Esophagus muscularis mucosa (tissue), 4 donors: ENCODE measurements around the gene BMP6. TPM values are rescaled to one million over a fixed set of nuclear protein-coding genes. Genes with fewer than 3 reads are reported as not detected.

Source experiments
- DNase-seq: peaks from one replicate; pipeline ENCODE4 v3.0.0-alpha.2; 2017; ENCODE audit errors: extremely low spot score
- H3K27ac ChIP-seq, 4 donors: fragments of 200-600 bp; sonication (generic); replicated peaks in 1 of 4; 1 replicate in 3 of 4; 2 replicates in 1 of 4; pipeline ENCODE4 v1.5.1; 2016 to 2019; ENCODE audit warnings: mild to moderate bottlenecking in 1 of 4
- H3K27me3 ChIP-seq, 4 donors: fragments of 200-600 bp; sonication (generic); one replicate each; pipeline versions ENCODE4 v1.5.1 to v1.6.0; 2016 to 2019
- H3K36me3 ChIP-seq, 4 donors: fragments of 200-600 bp; sonication (generic); one replicate each; pipeline ENCODE4 v1.5.1; 2016 to 2019
- H3K4me1 ChIP-seq, 4 donors: fragments of 200-600 bp; sonication (generic); one replicate each; pipeline ENCODE4 v1.5.1; 2016 to 2019
- H3K4me3 ChIP-seq, 4 donors: fragments of 200-600 bp; sonication (generic); 1 replicate in 2 of 4; 2 replicates in 2 of 4; pipeline ENCODE4 v1.5.1; 2016 to 2019; ENCODE audit warnings: mild to moderate bottlenecking in 4 of 4, moderate library complexity in 1 of 4
- H3K9me3 ChIP-seq, 4 donors: fragments of 200-600 bp; sonication (generic); 1 replicate in 3 of 4; 2 replicates in 1 of 4; pipeline ENCODE4 v1.5.1; 2016 to 2019
- EP300 ChIP-seq: sonication (generic); formaldehyde crosslinking; IDR thresholded peaks from one replicate; pipeline ENCODE4 v1.6.1; 2017; ENCODE audit warnings: antibody characterized with exemption
- POLR2A ChIP-seq: fragments of 450-650 bp; IDR thresholded peaks from one replicate; pipeline ENCODE4 v1.6.1; 2017; ENCODE audit warnings: antibody characterized with exemption, moderate library complexity, mild to moderate bottlenecking, low read depth
- POLR2AphosphoS5 ChIP-seq, 2 donors: sonication (generic); formaldehyde crosslinking; IDR thresholded peaks; one replicate each; pipeline ENCODE4 v1.6.1; 2017; ENCODE audit warnings: antibody characterized with exemption in 2 of 2
- WGBS: methylation state at CpG from one replicate; pipeline ENCODE4 v1.1.5; 2018; 5-methylcytosine and 5-hydroxymethylcytosine counted together
- intact Hi-C: fragments of 100-400 bp; cut with DNase I; formaldehyde crosslinking; loops from one replicate; pipeline ENCODE4 v1.15.1; 2023
- total RNA-seq, 4 donors: library from RNA; depleted of rRNA; stranded (reverse); fragments of >200 nt; gene quantifications; one replicate each; pipeline versions ENCODE4 v1.1.0 to v1.2.1, GENCODE V29; 2016
- TF ChIP-seq, protein P1 (sequence below), 3 experiments: fragments of 200-600 bp in 2 of 3; fragments of 450-650 bp in 1 of 3; sonication (generic) in 2 of 3; IDR thresholded peaks; one replicate each; pipeline ENCODE4 v1.5.1; 2017 to 2019; ENCODE audit warnings: antibody characterized with exemption in 3 of 3, mild to moderate bottlenecking in 2 of 3, moderate library complexity in 1 of 3

BMP6 gene
- total RNA-seq, 4 donors from 2014 or later, result 5.1 to 10.0 (median 6.9) TPM

DNA sequence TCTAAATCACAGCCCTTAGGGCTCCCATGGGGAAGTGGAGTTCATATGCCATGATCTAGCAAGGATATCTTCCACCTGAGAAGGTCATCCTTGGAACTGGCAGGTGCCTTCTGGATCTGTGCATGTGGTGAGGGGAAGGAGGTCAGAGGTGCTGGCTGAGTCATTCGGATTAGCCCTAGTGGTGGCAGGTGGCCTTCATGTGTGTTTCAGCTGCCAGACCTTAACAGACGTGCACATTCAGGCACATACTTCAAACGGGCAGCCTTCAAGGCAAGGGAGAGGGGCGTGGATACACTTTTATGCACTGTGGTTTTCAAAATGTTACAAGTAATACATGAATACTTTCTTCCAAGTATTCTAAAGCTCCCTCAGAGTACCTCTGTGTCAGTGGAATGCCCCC is 51.2 kb downstream of the BMP6 start:
- Histone ChIP-seq H3K27ac (no peak overlapping the region), H3K9me3 (no peaks in the 10 kb centered on the region), H3K4me1 (no peaks in the 10 kb centered on the region), H3K4me3 (no peak overlapping the region), H3K27me3 (peaks cover 0 to 6% (median 0%) of the 10 kb centered on the region in 4 donors), H3K36me3 (no peaks in the 10 kb centered on the region)
- no peak for DNase-seq
- intact Hi-C loops, result no loop called here
- TF ChIP-seq EP300, result no peak
- TF ChIP-seq POLR2A, result no peak
- TF ChIP-seq, protein P1, sequence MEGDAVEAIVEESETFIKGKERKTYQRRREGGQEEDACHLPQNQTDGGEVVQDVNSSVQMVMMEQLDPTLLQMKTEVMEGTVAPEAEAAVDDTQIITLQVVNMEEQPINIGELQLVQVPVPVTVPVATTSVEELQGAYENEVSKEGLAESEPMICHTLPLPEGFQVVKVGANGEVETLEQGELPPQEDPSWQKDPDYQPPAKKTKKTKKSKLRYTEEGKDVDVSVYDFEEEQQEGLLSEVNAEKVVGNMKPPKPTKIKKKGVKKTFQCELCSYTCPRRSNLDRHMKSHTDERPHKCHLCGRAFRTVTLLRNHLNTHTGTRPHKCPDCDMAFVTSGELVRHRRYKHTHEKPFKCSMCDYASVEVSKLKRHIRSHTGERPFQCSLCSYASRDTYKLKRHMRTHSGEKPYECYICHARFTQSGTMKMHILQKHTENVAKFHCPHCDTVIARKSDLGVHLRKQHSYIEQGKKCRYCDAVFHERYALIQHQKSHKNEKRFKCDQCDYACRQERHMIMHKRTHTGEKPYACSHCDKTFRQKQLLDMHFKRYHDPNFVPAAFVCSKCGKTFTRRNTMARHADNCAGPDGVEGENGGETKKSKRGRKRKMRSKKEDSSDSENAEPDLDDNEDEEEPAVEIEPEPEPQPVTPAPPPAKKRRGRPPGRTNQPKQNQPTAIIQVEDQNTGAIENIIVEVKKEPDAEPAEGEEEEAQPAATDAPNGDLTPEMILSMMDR (IDR thresholded peaks at IDR 0.05), result no peak
- no peak for TF ChIP-seq POLR2AphosphoS5 (IDR thresholded peaks at IDR 0.05)
- WGBS, result 82% methylated on average over 4 of the region's 4 CpGs

DNA sequence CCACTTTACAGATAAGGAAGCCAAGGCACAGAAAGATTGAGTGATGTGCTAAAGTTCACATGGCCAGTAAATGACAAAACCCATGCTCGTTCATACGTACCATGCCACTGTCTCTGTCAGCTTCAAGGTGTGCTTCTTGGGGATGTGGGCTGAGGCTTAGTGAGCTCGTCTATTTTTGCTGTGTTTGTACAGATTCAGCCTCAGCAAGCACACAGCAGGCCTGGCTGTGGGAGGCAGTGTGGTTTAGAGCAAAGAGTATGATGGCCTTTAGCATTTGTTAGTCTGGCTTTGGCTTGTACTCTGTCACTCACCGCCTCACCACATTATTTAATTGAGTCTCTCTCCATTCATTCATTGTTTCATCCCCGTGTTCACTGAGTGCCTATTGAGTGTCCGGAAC is 55.3 kb downstream of the BMP6 start:
- Histone ChIP-seq H3K27me3 (no peaks in the 10 kb centered on the region), H3K27ac (no peak overlapping the region), H3K4me3 (no peak overlapping the region), H3K4me1 (peaks cover 10 to 18% (median 17%) of the 10 kb centered on the region in 4 donors), H3K36me3 (no peaks in the 10 kb centered on the region), H3K9me3 (no peaks in the 10 kb centered on the region)
- no peak for DNase-seq
- intact Hi-C loops, result loop anchor here (5.0 kb wide), 1 partner anchor 131 kb away; the partner anchor contains the start of gene TXNDC5
- WGBS, result 99% methylated on average over 6 of the region's 6 CpGs
- TF ChIP-seq POLR2A, result no peak
- TF ChIP-seq EP300, result no peak
- no peak for TF ChIP-seq POLR2AphosphoS5 (IDR thresholded peaks at IDR 0.05)
- TF ChIP-seq, protein P1 (IDR thresholded peaks at IDR 0.05), result no peak

DNA sequence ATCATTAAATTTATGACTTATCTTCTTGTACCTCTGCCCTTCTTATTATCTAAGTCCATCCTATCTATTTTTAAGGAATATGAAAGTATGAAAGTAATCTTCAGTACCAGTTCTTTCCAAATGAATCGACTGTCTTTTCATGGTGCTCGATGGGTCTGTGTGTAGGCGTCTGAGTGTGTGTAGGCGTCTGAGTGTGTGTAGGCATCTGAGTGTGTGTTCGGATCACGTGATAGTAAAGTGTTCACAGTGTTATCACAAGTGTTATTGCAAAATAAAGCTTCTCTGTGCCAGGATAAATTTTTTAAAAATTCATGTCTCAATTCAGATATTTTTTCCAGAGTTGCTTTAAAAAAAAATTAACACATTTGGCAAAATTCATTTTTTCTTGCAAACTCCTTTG is 58.3 kb downstream of the BMP6 start:
- 77% methylated on average over 6 of the region's 6 CpGs for WGBS
- TF ChIP-seq, protein P1 (IDR thresholded peaks at IDR 0.05), result no peak
- no peak for TF ChIP-seq POLR2A
- no peak for TF ChIP-seq EP300
- no peak for TF ChIP-seq POLR2AphosphoS5 (IDR thresholded peaks at IDR 0.05)
- Histone ChIP-seq H3K36me3 (no peaks in the 10 kb centered on the region), H3K27me3 (no peaks in the 10 kb centered on the region), H3K9me3 (no peaks in the 10 kb centered on the region), H3K27ac (no peak overlapping the region), H3K4me3 (no peak overlapping the region), H3K4me1 (peaks cover 10 to 43% (median 39%) of the 10 kb centered on the region in 4 donors)
- intact Hi-C loops, result loop anchor here (5.0 kb wide), 1 partner anchor 128 kb away; the partner anchor contains the start of gene TXNDC5
- DNase-seq, result no peak

DNA sequence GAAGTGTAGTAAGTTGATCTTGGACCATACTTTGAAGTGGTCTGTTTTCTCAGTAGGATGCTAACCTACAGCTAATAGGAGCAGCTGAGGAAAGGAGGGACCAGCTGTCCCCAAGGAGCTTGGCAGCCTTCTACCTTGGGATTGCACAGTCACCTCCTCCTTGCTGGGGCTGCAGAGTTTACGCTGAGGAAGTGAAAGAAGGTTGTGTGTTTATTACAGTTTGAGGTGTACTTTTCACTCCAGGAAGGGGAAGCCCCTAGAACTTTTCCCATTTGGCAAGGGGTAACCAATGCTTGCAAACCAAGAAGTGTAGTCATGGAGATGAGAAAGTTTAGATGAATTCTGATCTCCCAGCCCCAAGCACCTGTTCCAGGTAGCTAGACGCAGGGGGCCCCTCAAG is 58.8 kb downstream of the BMP6 start:
- H3K27me3 ChIP-seq, result no peaks in the 10 kb centered on the region
- no peak overlapping the region for H3K4me3 ChIP-seq
- H3K36me3 ChIP-seq, result no peaks in the 10 kb centered on the region
- no peaks in the 10 kb centered on the region for H3K9me3 ChIP-seq
- TF ChIP-seq POLR2A, result no peak
- no peak for TF ChIP-seq EP300
- TF ChIP-seq, protein P1 (IDR thresholded peaks at IDR 0.05), result no peak
- no peak for TF ChIP-seq POLR2AphosphoS5 (IDR thresholded peaks at IDR 0.05)
- H3K27ac ChIP-seq, result peak overlapping the region in 2 of 4 donors; percentile 73 to 80
- peaks cover 10 to 43% (median 39%) of the 10 kb centered on the region in 4 donors for H3K4me1 ChIP-seq
- WGBS, result 73% methylated on average over 2 of the region's 2 CpGs
- no peak for DNase-seq
- intact Hi-C loops, result loop anchor here (5.0 kb wide), 2 partner anchors 57 to 128 kb away; partner anchors contain the start of genes BMP6 and TXNDC5
